K562 (cell line): ENCODE results near the gene SLC39A9. TPM values are rescaled to one million over a fixed set of nuclear protein-coding genes. Genes with fewer than 3 reads are reported as not detected.

ENCODE experiments used
- ATAC-seq: fragments of 200-7000 bp; cut with Tn5 transposase; 3 replicates; pipeline ENCODE4 v1.9.1; 2020; ENCODE audit warnings: moderate library complexity
- BruUV-seq: library from RNA; stranded (reverse); fragments of 400-500 nt; replicated peaks from 2 replicates; lab custom pipeline; 2021; lab: Mats Ljungman, UMichigan
- CTCF ChIA-PET: fragments of 300-600 bp; formaldehyde crosslinking; extraction: SDS; loops from one replicate; lab custom pipeline; 2021; ENCODE audit warnings: low intra/inter-chr PET ratio; lab: Yijun Ruan, JAX
- POLR2A ChIA-PET: fragments of 300-600, 350-650 bp; sonication (Branson Sonifier 250); formaldehyde crosslinking; extraction: SDS; loops from one replicate; lab custom pipeline; 2021; ENCODE audit warnings: antibody characterized with exemption, inconsistent platforms; lab: Yijun Ruan, JAX
- DNase-seq, 4 experiments: peaks; one replicate each; pipeline versions ENCODE4 v3.0.0 to v3.0.0-alpha.2; 2011 to 2018; ENCODE audit warnings: low spot score in 3 of 4, mixed read lengths in 3 of 4; ENCODE audit errors: extremely low read depth in 1 of 4
- FAIRE-seq: peaks from 2 replicates; lab custom pipeline; 2011; peaks lifted over from hg19 to GRCh38; lab: Jason Lieb, UNC
- H2AFZ ChIP-seq: 2 replicates; pipeline ENCODE4 v1.6.0; 2011; ENCODE audit warnings: low read depth, low read length, control low read depth, inconsistent platforms
- H3K27ac ChIP-seq: fragments of 200-600 bp; 3 replicates; pipeline ENCODE4 v1.8.0; 2011; ENCODE audit warnings: low read depth, mild to moderate bottlenecking, control low read depth, inconsistent platforms, low read length, moderate library complexity, mixed read lengths; ENCODE audit errors: extremely low read depth
- H3K27me3 ChIP-seq, 2 experiments: fragments of 300-600 bp in 1 of 2; 2 replicates in 1 of 2; 3 replicates in 1 of 2; pipeline versions ENCODE4 v1.6.0 to v1.8.0; 2011; ENCODE audit warnings: inconsistent platforms in 2 of 2, low read length in 2 of 2, mild to moderate bottlenecking in 1 of 2, mixed read lengths in 1 of 2, moderate library complexity in 1 of 2; ENCODE audit not compliant: control insufficient read depth in 2 of 2, insufficient read depth in 2 of 2
- H3K36me3 ChIP-seq: fragments of 300-600 bp; 3 replicates; pipeline ENCODE4 v1.8.0; 2011; ENCODE audit warnings: mild to moderate bottlenecking, low read length, inconsistent platforms; ENCODE audit not compliant: control insufficient read depth, insufficient read depth
- H3K4me1 ChIP-seq, 2 experiments: fragments of 200-600 bp in 1 of 2; replicated peaks in 1 of 2; 2 replicates in 1 of 2; 3 replicates in 1 of 2; pipeline versions ENCODE4 v1.5.1 to v1.8.0; 2011; ENCODE audit warnings: inconsistent platforms in 2 of 2, low read length in 2 of 2, mild to moderate bottlenecking in 1 of 2, mixed read lengths in 1 of 2, moderate library complexity in 1 of 2; ENCODE audit not compliant: control insufficient read depth in 2 of 2, insufficient read depth in 2 of 2
- H3K4me2 ChIP-seq: 2 replicates; pipeline ENCODE4 v1.6.1; 2011; ENCODE audit warnings: low read length, control low read depth, inconsistent platforms, mixed read lengths; ENCODE audit not compliant: insufficient read depth
- H3K4me3 ChIP-seq: fragments of 200-600 bp; sonication (generic), shearing (Covaris generic); 2 replicates; pipeline ENCODE4 v1.5.1; 2016; ENCODE audit warnings: control low read depth, inconsistent platforms
- H3K79me2 ChIP-seq: fragments of 200-600 bp; 3 replicates; pipeline ENCODE4 v1.8.0; 2011; ENCODE audit warnings: low read length, inconsistent platforms; ENCODE audit not compliant: control insufficient read depth, insufficient read depth
- H3K9ac ChIP-seq, 2 experiments: 2 replicates each; pipeline versions ENCODE4 v1.6.0 to v1.6.1; 2011; ENCODE audit warnings: low read depth in 2 of 2, low read length in 2 of 2, control low read depth in 1 of 2, inconsistent platforms in 1 of 2, mild to moderate bottlenecking in 1 of 2, mixed read lengths in 1 of 2; ENCODE audit not compliant: insufficient read depth in 1 of 2
- H3K9me1 ChIP-seq: one replicate; pipeline ENCODE4 v1.6.0; 2011; ENCODE audit warnings: inconsistent platforms, mild to moderate bottlenecking, low read length, moderate library complexity; ENCODE audit not compliant: control insufficient read depth, insufficient read depth
- H3K9me3 ChIP-seq: replicated peaks from 2 replicates; pipeline ENCODE4 v1.5.1; 2011; ENCODE audit warnings: low read depth, low read length, inconsistent platforms; ENCODE audit not compliant: control insufficient read depth, insufficient read depth
- H4K20me1 ChIP-seq: replicated peaks from 2 replicates; pipeline ENCODE4 v1.6.1; 2011; ENCODE audit warnings: low read length, inconsistent platforms, mixed read lengths; ENCODE audit not compliant: control insufficient read depth, insufficient read depth
- BRD4 ChIP-seq: fragments of 200-600 bp; sonication (generic); IDR thresholded peaks from 2 replicates; pipeline ENCODE4 v1.6.1; 2017; ENCODE audit warnings: inconsistent platforms
- FOXJ2 ChIP-seq: fragments of 200-800 bp; sonication (Bioruptor generic); IDR thresholded peaks from 2 replicates; pipeline ENCODE4 v1.6.1; 2016; ENCODE audit warnings: missing genetic modification characterization, missing compliant biosample characterization
- JUND ChIP-seq, 2 experiments: IDR thresholded peaks; 2 replicates in 1 of 2; 3 replicates in 1 of 2; pipeline ENCODE4 v1.6.1; 2011; ENCODE audit warnings: borderline replicate concordance in 2 of 2, low read depth in 2 of 2, low read length in 2 of 2, improper control_type of control experiment in 1 of 2, missing biosample characterization in 1 of 2, missing genetic modification characterization in 1 of 2, missing genetic modification reagents in 1 of 2
- SRSF7 ChIP-seq: fragments of 200-400 bp; formaldehyde crosslinking; optimal IDR thresholded peaks from 2 replicates; pipeline ENCODE3; 2017; ENCODE audit warnings: mild to moderate bottlenecking, low read depth, low read length
- WGBS: fragments of 100-300 bp; shearing (Covaris generic); methylation state at CpG from one replicate; pipeline ENCODE4 v1.1.6; 2016; ENCODE audit warnings: low coverage, mixed read lengths; ENCODE audit not compliant: insufficient coverage; ENCODE audit errors: missing lambda C conversion rate; 5-methylcytosine and 5-hydroxymethylcytosine counted together
- in situ Hi-C: fragments of 300-500 bp; cut with MboI; formaldehyde crosslinking; loops from 4 replicates; pipeline ENCODE4 v1.15.0; 2018; ENCODE audit warnings: inconsistent platforms, mixed read lengths
- intact Hi-C: fragments of 100-400 bp; cut with micrococcal nuclease; formaldehyde crosslinking; loops from 2 replicates; pipeline ENCODE4 v1.14.2; 2022
- polyA plus RNA-seq, 8 experiments: library from polyadenylated mRNA; depleted of rRNA in 4 of 8; stranded (reverse) in 5 of 8; unstranded in 3 of 8; fragments of >200 nt; fragmentation: Nextera tagmentation in 2 of 8; fragmentation: Illumina TruSeq in 1 of 8; extraction: Ambion mirVana in 2 of 8; extraction: Trizol in 1 of 8; gene quantifications; 2 replicates each; pipeline versions ENCODE4 v1.2.1 to v1.2.3, GENCODE V29; 2011 to 2014; ENCODE audit warnings: inconsistent platforms in 1 of 8, missing spikeins in 1 of 8
- total RNA-seq, 7 experiments: library from RNA; depleted of rRNA in 6 of 7; stranded (reverse); fragments of >200 nt in 6 of 7; fragmentation: Illumina TruSeq in 2 of 7; extraction: Trizol in 2 of 7; gene quantifications; 2 replicates each; pipeline versions ENCODE4 v1.2.1 to v1.2.3, GENCODE V29; 2011 to 2021; ENCODE audit warnings: low replicate concordance in 1 of 7
- TF ChIP-seq, protein P1 (sequence below), 2 experiments: fragments of 150-350 bp in 1 of 2; IDR thresholded peaks; 2 replicates each; pipeline ENCODE4 v1.6.1; 2012 to 2016; ENCODE audit warnings: low read depth in 2 of 2, low read length in 2 of 2, mild to moderate bottlenecking in 1 of 2, moderate library complexity in 1 of 2

The SLC39A9 gene
- total and polyA plus RNA-seq, 9 of the 15 experiments (the other 6 are each of a cell fraction or from before 2014, with no cell fraction given): 18.4 to 66.0 (median 32.5) TPM

DNA sequence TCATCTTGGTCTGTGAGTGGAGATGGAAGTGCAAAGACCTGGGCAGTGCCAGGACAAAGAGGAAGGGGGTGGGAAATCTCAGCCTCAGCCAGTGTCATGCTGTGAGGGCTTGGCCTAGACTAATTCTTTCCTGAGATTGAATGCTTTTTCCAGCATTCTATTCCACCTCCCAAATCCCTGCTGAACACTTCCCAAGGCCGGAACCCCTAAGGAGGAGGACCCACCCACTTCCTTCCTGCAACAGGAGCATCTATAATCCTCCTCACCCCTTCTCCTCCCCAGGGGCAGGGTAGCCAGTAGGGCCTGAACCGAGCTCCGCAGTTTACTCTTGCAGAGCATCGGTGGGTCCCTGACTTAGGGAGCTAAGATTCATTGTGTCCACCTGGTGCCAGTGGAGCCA, 89.3 kb downstream of the SLC39A9 start:
- ChIA-PET CTCF (no interaction called here), POLR2A (no interaction called here)
- peaks cover 0 to 10% of the 10 kb centered on the region in 2 experiments; a peak in 2 of 5 replicates for H3K4me1 ChIP-seq
- no peak overlapping the region for H2AFZ ChIP-seq
- BruUV-seq: no TSS peak
- ATAC-seq (no peak), DNase-seq (no peak), FAIRE-seq (no peak)
- H3K4me3 ChIP-seq: no peak overlapping the region
- TF ChIP-seq BRD4: no peak
- TF ChIP-seq, protein P1, sequence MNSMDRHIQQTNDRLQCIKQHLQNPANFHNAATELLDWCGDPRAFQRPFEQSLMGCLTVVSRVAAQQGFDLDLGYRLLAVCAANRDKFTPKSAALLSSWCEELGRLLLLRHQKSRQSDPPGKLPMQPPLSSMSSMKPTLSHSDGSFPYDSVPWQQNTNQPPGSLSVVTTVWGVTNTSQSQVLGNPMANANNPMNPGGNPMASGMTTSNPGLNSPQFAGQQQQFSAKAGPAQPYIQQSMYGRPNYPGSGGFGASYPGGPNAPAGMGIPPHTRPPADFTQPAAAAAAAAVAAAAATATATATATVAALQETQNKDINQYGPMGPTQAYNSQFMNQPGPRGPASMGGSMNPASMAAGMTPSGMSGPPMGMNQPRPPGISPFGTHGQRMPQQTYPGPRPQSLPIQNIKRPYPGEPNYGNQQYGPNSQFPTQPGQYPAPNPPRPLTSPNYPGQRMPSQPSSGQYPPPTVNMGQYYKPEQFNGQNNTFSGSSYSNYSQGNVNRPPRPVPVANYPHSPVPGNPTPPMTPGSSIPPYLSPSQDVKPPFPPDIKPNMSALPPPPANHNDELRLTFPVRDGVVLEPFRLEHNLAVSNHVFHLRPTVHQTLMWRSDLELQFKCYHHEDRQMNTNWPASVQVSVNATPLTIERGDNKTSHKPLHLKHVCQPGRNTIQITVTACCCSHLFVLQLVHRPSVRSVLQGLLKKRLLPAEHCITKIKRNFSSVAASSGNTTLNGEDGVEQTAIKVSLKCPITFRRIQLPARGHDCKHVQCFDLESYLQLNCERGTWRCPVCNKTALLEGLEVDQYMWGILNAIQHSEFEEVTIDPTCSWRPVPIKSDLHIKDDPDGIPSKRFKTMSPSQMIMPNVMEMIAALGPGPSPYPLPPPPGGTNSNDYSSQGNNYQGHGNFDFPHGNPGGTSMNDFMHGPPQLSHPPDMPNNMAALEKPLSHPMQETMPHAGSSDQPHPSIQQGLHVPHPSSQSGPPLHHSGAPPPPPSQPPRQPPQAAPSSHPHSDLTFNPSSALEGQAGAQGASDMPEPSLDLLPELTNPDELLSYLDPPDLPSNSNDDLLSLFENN (IDR thresholded peaks at IDR 0.05; ENCODE audit: low read depth in 2 of 2, low read length in 2 of 2): no peak
- no peak for TF ChIP-seq FOXJ2 (tag)
- no peak for TF ChIP-seq JUND (IDR thresholded peaks at IDR 0.05; ENCODE audit: borderline replicate concordance, low read depth, low read length)
- no peak for TF ChIP-seq JUND (tag; IDR thresholded peaks at IDR 0.05; ENCODE audit: borderline replicate concordance, low read depth, low read length)
- TF ChIP-seq SRSF7: no peak
- no peaks in the 10 kb centered on the region for H3K36me3 ChIP-seq
- H3K9me3 ChIP-seq: no peaks in the 10 kb centered on the region
- H3K9me1 ChIP-seq: no peaks in the 10 kb centered on the region
- H3K79me2 ChIP-seq: no peaks in the 10 kb centered on the region
- no peak overlapping the region for H3K9ac ChIP-seq
- WGBS: 0% methylated on average over 4 of the region's 4 CpGs
- H4K20me1 ChIP-seq: no peaks in the 10 kb centered on the region
- H3K4me2 ChIP-seq: no peak overlapping the region
- H3K27ac ChIP-seq: no peak overlapping the region
- H3K27me3 ChIP-seq: peaks cover 0 to 14% of the 10 kb centered on the region in 2 experiments; a peak in 3 of 5 replicates
- in situ Hi-C loops (no loop called here), intact Hi-C loops (no loop called here)
